ENCODE results near the gene ZFP62. TPM values are rescaled to one million over a fixed set of nuclear protein-coding genes. Genes with fewer than 3 reads are reported as not detected.
A peak's percentile ranks its signal among the peaks of the same experiment; 100 is the strongest.

ZFP62 gene
- total RNA-seq, 1 experiment from 2014 or later: 34.4 TPM

- H3K27ac Mint-ChIP-seq (ENCODE audit: unreplicated experiment): peak overlapping the region; percentile 55
- Histone ChIP-seq H3K4me3 (ENCODE audit: low read depth, low read length) (no peak overlapping the region), H3K9me3 (no peaks in the 10 kb centered on the region), H3K36me3 (ENCODE audit: control insufficient read depth, insufficient read depth, low read length) (no peaks in the 10 kb centered on the region; the same call in 1 of the 2 replicates), H3K4me1 (peaks cover 40% of the 10 kb centered on the region), H3K27me3 (replicated peaks; ENCODE audit: control insufficient read depth, insufficient read depth, low read length) (no peaks in the 10 kb centered on the region)
- peaks cover 27% of the 10 kb centered on the region for H3K4me1 Mint-ChIP-seq (ENCODE audit: low read depth, unreplicated experiment)
- TF ChIP-seq CTCF (IDR thresholded peaks at IDR 0.05; ENCODE audit: insufficient read depth in 1 of 2, low read depth in 1 of 2, low read length in 1 of 2, severe bottlenecking in 1 of 2, unreplicated experiment in 1 of 2): peak; percentile 40 to 61
- peak; percentile 64 to 68 for DNase-seq
- CTCF ChIA-PET: interaction anchor here (0.7 kb wide), 1 partner anchor 11 kb away, joined by 3 read pairs; no protein-coding TSS in a partner anchor
- peaks cover 63% of the 10 kb centered on the region for H3K36me3 Mint-ChIP-seq (ENCODE audit: insufficient read depth, unreplicated experiment)
- no TSS peak for BruUV-seq (replicated peaks)
- H3K4me3 Mint-ChIP-seq (ENCODE audit: unreplicated experiment): no peak overlapping the region
- no peaks in the 10 kb centered on the region for H3K27me3 Mint-ChIP-seq (ENCODE audit: insufficient read depth, unreplicated experiment)
- POLR2A ChIA-PET: no interaction called here
- intact Hi-C loops (cut with micrococcal nuclease; ENCODE audit: unreplicated experiment): loop anchor here (2.0 kb wide), 1 partner anchor 14 kb away; no protein-coding TSS in a partner anchor
- H3K9me3 Mint-ChIP-seq (ENCODE audit: unreplicated experiment): no peaks in the 10 kb centered on the region
These were observed 61.9 kb downstream of the ZFP62 start for GRCh38 chr5:180799194-180799593.

GRCh38 chr5:180798193-180798592, 62.9 kb downstream of the ZFP62 start:
- Mint-ChIP-seq H3K9me3 (ENCODE audit: unreplicated experiment) (no peaks in the 10 kb centered on the region), H3K27ac (ENCODE audit: unreplicated experiment) (no peak overlapping the region), H3K36me3 (ENCODE audit: insufficient read depth, unreplicated experiment) (peaks cover 66% of the 10 kb centered on the region), H3K27me3 (ENCODE audit: insufficient read depth, unreplicated experiment) (no peaks in the 10 kb centered on the region), H3K4me1 (ENCODE audit: low read depth, unreplicated experiment) (peaks cover 27% of the 10 kb centered on the region), H3K4me3 (ENCODE audit: unreplicated experiment) (no peak overlapping the region)
- no peak for TF ChIP-seq CTCF (IDR thresholded peaks at IDR 0.05; ENCODE audit: insufficient read depth in 1 of 2, low read depth in 1 of 2, low read length in 1 of 2, severe bottlenecking in 1 of 2, unreplicated experiment in 1 of 2)
- Histone ChIP-seq H3K9me3 (no peaks in the 10 kb centered on the region), H3K4me3 (ENCODE audit: low read depth, low read length) (no peak overlapping the region), H3K4me1 (peaks cover 33% of the 10 kb centered on the region), H3K27me3 (replicated peaks; ENCODE audit: control insufficient read depth, insufficient read depth, low read length) (no peaks in the 10 kb centered on the region), H3K36me3 (ENCODE audit: control insufficient read depth, insufficient read depth, low read length) (no peaks in the 10 kb centered on the region; the same call in none of the 2 replicates)
- no peak for DNase-seq
- ChIA-PET CTCF (no interaction called here), POLR2A (no interaction called here)
- intact Hi-C loops (cut with micrococcal nuclease; ENCODE audit: unreplicated experiment): loop anchor here (2.0 kb wide), 1 partner anchor 13 kb away; no protein-coding TSS in a partner anchor
- no TSS peak for BruUV-seq (replicated peaks)

Other genes starting within 250 kb of the ZFP62 start
- gene FLT4, start 211.7 kb downstream of the ZFP62 start, total RNA-seq (2022): not detected in 2 replicates
- not detected in 2 replicates for gene OR2Y1, start 121.2 kb downstream of the ZFP62 start, total RNA-seq (2022)
- gene MGAT1, start 58.5 kb downstream of the ZFP62 start, total RNA-seq (2022): 80.1 and 82.5 TPM in 2 replicates
- 6.0 and 7.3 TPM in 2 replicates for gene BTNL8, start 37.9 kb upstream of the ZFP62 start, total RNA-seq (2022)
- 0.14 TPM in 1 of 2 replicates, not detected in the other for gene BTNL3, start 127.6 kb upstream of the ZFP62 start, total RNA-seq (2022)
- gene BTNL9, start 179.0 kb upstream of the ZFP62 start, total RNA-seq (2022): 8.4 and 10.0 TPM in 2 replicates

All from Caco-2 (cell line).